ENCODE data around the gene FBXL16. TPM values are rescaled to one million over a fixed set of nuclear protein-coding genes. Genes with fewer than 3 reads are reported as not detected.
"Not testable (repeated sequence)": the region's sequence is repeated elsewhere in the genome, so short reads cannot be mapped to it uniquely, and the experiment has no call there.

FBXL16 gene
- total RNA-seq (2014; rRNA removed; shearing (Covaris generic)) (0.54 TPM in 1 of 2 replicates, not detected in the other), polyA plus RNA-seq (2016; fragmentation: Nextera tagmentation; extraction: Ambion mirVana) (0.16 and 0.29 TPM in 2 replicates)

- in situ Hi-C loops (cut with MboI) = no loop called here
- Histone ChIP-seq H3K27ac (no peak within 1 kb of the TSS), H3K4me3 (no peak within 1 kb of the TSS), H3K4me1 (ENCODE audit: insufficient read depth) (peaks cover 5% of the 10 kb centered on the region; the same call in 1 of the 2 replicates), H3K9me3 (ENCODE audit: low read depth) (no peaks in the 10 kb centered on the region), H3K4me2 (ENCODE audit: unreplicated experiment) (no peak within 1 kb of the TSS), H3K79me2 (ENCODE audit: insufficient read depth) (no peaks in the 10 kb centered on the region), H4K20me1 (ENCODE audit: insufficient read depth) (no peaks in the 10 kb centered on the region), H3F3A (ENCODE audit: insufficient read depth) (no peaks in the 10 kb centered on the region), H2AFZ (no peak within 1 kb of the TSS), H3K9me2 (ENCODE audit: insufficient read depth) (no peaks in the 10 kb centered on the region), H3K9ac (no peak within 1 kb of the TSS), H3K27me3 (replicated peaks; ENCODE audit: insufficient read depth) (peaks cover 47% of the 10 kb centered on the region), H3K36me3 (ENCODE audit: low read depth) (no peaks in the 10 kb centered on the region)
- TF ChIP-seq EZH2phosphoT487 (IDR thresholded peaks at IDR 0.05; ENCODE audit: insufficient read depth, low read depth) = no peak
- no peak for TF ChIP-seq EZH2 (IDR thresholded peaks at IDR 0.05; ENCODE audit: insufficient read depth, poor library complexity, severe bottlenecking)
- WGBS, 2 experiments (ENCODE audit: low coverage in 1 of 2, low lambda C conversion rate in 2 of 2, missing lambda C conversion rate in 2 of 2) = 3 to 4% methylated on average over 11 to 83 of the region's 115 CpGs
- DNase-seq = no peak
These were observed at the start of gene FBXL16 for GRCh38 chr16:705431-706188. Gene FBXL16, minus strand, starts transcription at chr16:705801. Its CDS starts 8,396 bp downstream, at chr16:697405.

GRCh38 chr16:754656-755055, 49.1 kb upstream of the FBXL16 start:
- WGBS, 2 experiments (ENCODE audit: low coverage in 1 of 2, low lambda C conversion rate in 2 of 2, missing lambda C conversion rate in 2 of 2) = 62 to 68% methylated on average over 11 of the region's 11 CpGs
- Histone ChIP-seq H3K4me1 (ENCODE audit: insufficient read depth) (peaks cover 2% of the 10 kb centered on the region; the same call in 1 of the 2 replicates), H3K27me3 (replicated peaks; ENCODE audit: insufficient read depth) (peaks cover 5% of the 10 kb centered on the region; the same call in 1 of the 2 replicates), H3F3A (ENCODE audit: insufficient read depth) (peaks cover 3% of the 10 kb centered on the region), H3K9me2 (ENCODE audit: insufficient read depth) (no peaks in the 10 kb centered on the region), H3K79me2 (ENCODE audit: insufficient read depth) (no peaks in the 10 kb centered on the region), H3K36me3 (ENCODE audit: low read depth) (no peaks in the 10 kb centered on the region), H3K27ac (no peak overlapping the region), H4K20me1 (ENCODE audit: insufficient read depth) (no peaks in the 10 kb centered on the region), H3K4me3 (no peak overlapping the region), H3K9me3 (ENCODE audit: low read depth) (no peaks in the 10 kb centered on the region), H3K9ac (no peak overlapping the region), H3K4me2 (ENCODE audit: unreplicated experiment) (no peak overlapping the region), H2AFZ (no peak overlapping the region)
- no peak for TF ChIP-seq EZH2phosphoT487 (IDR thresholded peaks at IDR 0.05; ENCODE audit: insufficient read depth, low read depth)
- TF ChIP-seq EZH2 (IDR thresholded peaks at IDR 0.05; ENCODE audit: insufficient read depth, poor library complexity, severe bottlenecking) = no peak
- DNase-seq = no peak
- in situ Hi-C loops (cut with MboI) = no loop called here

- H3K4me1 ChIP-seq (ENCODE audit: insufficient read depth); H3K9me3 ChIP-seq (ENCODE audit: low read depth); H3K79me2 ChIP-seq (ENCODE audit: insufficient read depth); DNase-seq; H3F3A ChIP-seq (ENCODE audit: insufficient read depth); in situ Hi-C loops (cut with MboI); H3K9ac ChIP-seq; H3K36me3 ChIP-seq (ENCODE audit: low read depth); H3K27ac ChIP-seq; H3K27me3 ChIP-seq (replicated peaks; ENCODE audit: insufficient read depth); H3K4me2 ChIP-seq (ENCODE audit: unreplicated experiment); H2AFZ ChIP-seq; H3K9me2 ChIP-seq (ENCODE audit: insufficient read depth); H3K4me3 ChIP-seq; H4K20me1 ChIP-seq (ENCODE audit: insufficient read depth): not testable (repeated sequence)
- 79 to 82% methylated on average over 10 to 11 of the region's 11 CpGs for WGBS, 2 experiments (ENCODE audit: low coverage in 1 of 2, low lambda C conversion rate in 2 of 2, missing lambda C conversion rate in 2 of 2)
These were observed 48.6 kb upstream of the FBXL16 start for GRCh38 chr16:754121-754607.

- H3K4me3 ChIP-seq = no peak overlapping the region
- no peaks in the 10 kb centered on the region for H3K9me2 ChIP-seq (ENCODE audit: insufficient read depth)
- WGBS, 2 experiments (ENCODE audit: low coverage in 1 of 2, low lambda C conversion rate in 2 of 2, missing lambda C conversion rate in 2 of 2) = 32 to 37% methylated on average over 8 to 10 of the region's 10 CpGs
- peaks cover 8% of the 10 kb centered on the region for H3F3A ChIP-seq (ENCODE audit: insufficient read depth)
- H3K9ac ChIP-seq = no peak overlapping the region
- H3K9me3 ChIP-seq (ENCODE audit: low read depth) = no peaks in the 10 kb centered on the region
- H3K27me3 ChIP-seq (replicated peaks; ENCODE audit: insufficient read depth) = peaks cover 5% of the 10 kb centered on the region; the same call in 1 of the 2 replicates
- no peak for DNase-seq
- H3K4me1 ChIP-seq (ENCODE audit: insufficient read depth) = peaks cover 11% of the 10 kb centered on the region
- no peaks in the 10 kb centered on the region for H3K36me3 ChIP-seq (ENCODE audit: low read depth)
- H3K4me2 ChIP-seq (ENCODE audit: unreplicated experiment) = no peak overlapping the region
- no peaks in the 10 kb centered on the region for H3K79me2 ChIP-seq (ENCODE audit: insufficient read depth)
- in situ Hi-C loops (cut with MboI) = no loop called here
- H2AFZ ChIP-seq = no peak overlapping the region
- no peaks in the 10 kb centered on the region for H4K20me1 ChIP-seq (ENCODE audit: insufficient read depth)
- no peak for TF ChIP-seq EZH2phosphoT487 (IDR thresholded peaks at IDR 0.05; ENCODE audit: insufficient read depth, low read depth)
- TF ChIP-seq EZH2 (IDR thresholded peaks at IDR 0.05; ENCODE audit: insufficient read depth, poor library complexity, severe bottlenecking) = no peak
- H3K27ac ChIP-seq = no peak overlapping the region
These were observed 46.4 kb upstream of the FBXL16 start for GRCh38 chr16:752007-752312.

All from GM23248 (cell line).